K562 (cell line): ENCODE data around the gene SLC25A44.
"Not testable (repeated sequence)": the region's sequence is repeated elsewhere in the genome, so short reads cannot be mapped to it uniquely, and the experiment has no call there.

Experiments used
- EP300 ChIP-seq: IDR thresholded peaks from 2 replicates; pipeline ENCODE4 v1.6.1; 2012; ENCODE audit warnings: low read length, improper control_type of control experiment
- EZH2 ChIP-seq: IDR thresholded peaks from 2 replicates; pipeline ENCODE4 v1.6.1; 2012; ENCODE audit warnings: low read depth, mild to moderate bottlenecking, inconsistent platforms, low read length, borderline replicate concordance
- FIP1L1 ChIP-seq: fragments of 200-400 bp; formaldehyde crosslinking; IDR thresholded peaks from 2 replicates; pipeline ENCODE4 v1.6.1; 2018; ENCODE audit warnings: mild to moderate bottlenecking, low read depth, low read length; ENCODE audit not compliant: poor library complexity, severe bottlenecking
- GABPB1 ChIP-seq: sonication (generic); formaldehyde crosslinking; IDR thresholded peaks from 2 replicates; pipeline ENCODE4 v1.8.0; 2022; ENCODE audit warnings: mild to moderate bottlenecking, missing genetic modification reagents
- GTF2A2 ChIP-seq: IDR thresholded peaks from 2 replicates; pipeline ENCODE4 v1.6.1; 2016; ENCODE audit warnings: mild to moderate bottlenecking, missing genetic modification characterization, missing compliant biosample characterization
- GTF3C2 ChIP-seq: IDR thresholded peaks from 3 replicates; pipeline ENCODE4 v1.6.1; 2011; ENCODE audit warnings: borderline replicate concordance, mild to moderate bottlenecking, moderate library complexity; ENCODE audit not compliant: insufficient read length; ENCODE audit errors: extremely low read depth
- KLF16 ChIP-seq: IDR thresholded peaks from 2 replicates; pipeline ENCODE4 v1.6.1; 2016; ENCODE audit warnings: antibody characterized with exemption
- PHTF2 ChIP-seq: fragments of 250-450 bp; sonication (Bioruptor Pico); IDR thresholded peaks from 2 replicates; pipeline ENCODE4 v1.5.0; 2021; ENCODE audit warnings: mild to moderate bottlenecking
- REST ChIP-seq, 2 experiments: fragments of 450-650 bp; formaldehyde crosslinking in 1 of 2; IDR thresholded peaks; 2 replicates each; pipeline versions ENCODE4 v1.4.0 to v1.6.1; 2014 to 2020; ENCODE audit warnings: mild to moderate bottlenecking in 2 of 2, borderline replicate concordance in 1 of 2, low read depth in 1 of 2
- SNRNP70 ChIP-seq: fragments of 200-400 bp; formaldehyde crosslinking; optimal IDR thresholded peaks from 2 replicates; pipeline ENCODE3; 2017; ENCODE audit warnings: low read depth, low read length
- TF ChIP-seq, protein P1 (sequence below): fragments of 250-450 bp; sonication (Bioruptor Pico); IDR thresholded peaks from 2 replicates; pipeline ENCODE4 v1.5.0; 2021
- TF ChIP-seq, protein P2 (sequence below), 3 experiments: fragments of 200-800 bp in 1 of 3; fragments of 250-450 bp in 1 of 3; fragments of 450-650 bp in 1 of 3; sonication (Bioruptor Pico) in 1 of 3; sonication (Bioruptor generic) in 1 of 3; formaldehyde crosslinking in 1 of 3; IDR thresholded peaks; 2 replicates each; pipeline versions ENCODE4 v1.6.1 to v1.8.0; 2016 to 2022; ENCODE audit warnings: mild to moderate bottlenecking in 2 of 3, missing genetic modification characterization in 2 of 3, missing compliant biosample characterization in 1 of 3, moderate library complexity in 1 of 3
- TF ChIP-seq, protein P3 (sequence below): fragments of 250-450 bp; sonication (Bioruptor Pico); IDR thresholded peaks from 2 replicates; pipeline ENCODE4 v1.8.0; 2021; ENCODE audit warnings: borderline replicate concordance, mild to moderate bottlenecking, moderate library complexity; ENCODE audit not compliant: poor library complexity, severe bottlenecking

GRCh38 chr1:156182010-156182779 lies 11.7 kb upstream of the SLC25A44 start:
- TF ChIP-seq GTF2A2 (tag); KLF16; FIP1L1; GABPB1; EP300; REST (IDR thresholded peaks at IDR 0.05; ENCODE audit: borderline replicate concordance); REST (CRISPR knock-in tag; IDR thresholded peaks at IDR 0.05; ENCODE audit: low read depth); EZH2; SNRNP70; GTF3C2; PHTF2 (CRISPR knock-in tag): not testable (repeated sequence)
- TF ChIP-seq, protein P1, sequence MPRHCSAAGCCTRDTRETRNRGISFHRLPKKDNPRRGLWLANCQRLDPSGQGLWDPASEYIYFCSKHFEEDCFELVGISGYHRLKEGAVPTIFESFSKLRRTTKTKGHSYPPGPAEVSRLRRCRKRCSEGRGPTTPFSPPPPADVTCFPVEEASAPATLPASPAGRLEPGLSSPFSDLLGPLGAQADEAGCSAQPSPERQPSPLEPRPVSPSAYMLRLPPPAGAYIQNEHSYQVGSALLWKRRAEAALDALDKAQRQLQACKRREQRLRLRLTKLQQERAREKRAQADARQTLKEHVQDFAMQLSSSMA (CRISPR knock-in tag): not testable (repeated sequence)
- TF ChIP-seq, protein P2, sequence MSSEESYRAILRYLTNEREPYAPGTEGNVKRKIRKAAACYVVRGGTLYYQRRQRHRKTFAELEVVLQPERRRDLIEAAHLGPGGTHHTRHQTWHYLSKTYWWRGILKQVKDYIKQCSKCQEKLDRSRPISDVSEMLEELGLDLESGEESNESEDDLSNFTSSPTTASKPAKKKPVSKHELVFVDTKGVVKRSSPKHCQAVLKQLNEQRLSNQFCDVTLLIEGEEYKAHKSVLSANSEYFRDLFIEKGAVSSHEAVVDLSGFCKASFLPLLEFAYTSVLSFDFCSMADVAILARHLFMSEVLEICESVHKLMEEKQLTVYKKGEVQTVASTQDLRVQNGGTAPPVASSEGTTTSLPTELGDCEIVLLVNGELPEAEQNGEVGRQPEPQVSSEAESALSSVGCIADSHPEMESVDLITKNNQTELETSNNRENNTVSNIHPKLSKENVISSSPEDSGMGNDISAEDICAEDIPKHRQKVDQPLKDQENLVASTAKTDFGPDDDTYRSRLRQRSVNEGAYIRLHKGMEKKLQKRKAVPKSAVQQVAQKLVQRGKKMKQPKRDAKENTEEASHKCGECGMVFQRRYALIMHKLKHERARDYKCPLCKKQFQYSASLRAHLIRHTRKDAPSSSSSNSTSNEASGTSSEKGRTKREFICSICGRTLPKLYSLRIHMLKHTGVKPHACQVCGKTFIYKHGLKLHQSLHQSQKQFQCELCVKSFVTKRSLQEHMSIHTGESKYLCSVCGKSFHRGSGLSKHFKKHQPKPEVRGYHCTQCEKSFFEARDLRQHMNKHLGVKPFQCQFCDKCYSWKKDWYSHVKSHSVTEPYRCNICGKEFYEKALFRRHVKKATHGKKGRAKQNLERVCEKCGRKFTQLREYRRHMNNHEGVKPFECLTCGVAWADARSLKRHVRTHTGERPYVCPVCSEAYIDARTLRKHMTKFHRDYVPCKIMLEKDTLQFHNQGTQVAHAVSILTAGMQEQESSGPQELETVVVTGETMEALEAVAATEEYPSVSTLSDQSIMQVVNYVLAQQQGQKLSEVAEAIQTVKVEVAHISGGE (CRISPR knock-in tag; IDR thresholded peaks at IDR 0.05): not testable (repeated sequence)
- TF ChIP-seq, protein P3, sequence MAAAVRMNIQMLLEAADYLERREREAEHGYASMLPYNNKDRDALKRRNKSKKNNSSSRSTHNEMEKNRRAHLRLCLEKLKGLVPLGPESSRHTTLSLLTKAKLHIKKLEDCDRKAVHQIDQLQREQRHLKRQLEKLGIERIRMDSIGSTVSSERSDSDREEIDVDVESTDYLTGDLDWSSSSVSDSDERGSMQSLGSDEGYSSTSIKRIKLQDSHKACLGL (CRISPR knock-in tag): not testable (repeated sequence)
